ENCODE data around the gene PRKCA. TPM values are rescaled to one million over a fixed set of nuclear protein-coding genes. Genes with fewer than 3 reads are reported as not detected.

Gene PRKCA
- total RNA-seq, 1 experiment from 2014 or later, result 29.5 TPM

DNA sequence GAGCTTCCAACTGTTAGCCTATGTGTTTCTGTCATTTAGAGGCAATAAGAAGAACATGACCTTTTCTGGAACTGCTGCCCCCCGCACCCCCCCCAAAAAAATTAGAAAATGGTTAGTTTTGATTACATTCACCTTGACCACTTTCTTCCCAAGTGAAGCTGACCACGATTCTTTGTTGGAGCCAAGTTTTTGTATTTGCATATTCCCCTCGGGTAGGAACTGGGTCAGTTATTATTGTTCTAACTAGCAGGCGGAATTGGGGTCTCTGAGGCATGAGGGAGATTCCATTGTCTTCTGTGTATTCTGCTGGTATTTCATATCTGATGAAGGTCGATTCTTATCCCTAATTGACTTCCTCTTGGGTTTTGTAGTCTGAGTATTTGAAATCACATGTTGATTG, 231.6 kb downstream of the PRKCA start:
- TF ChIP-seq NR3C1 (CRISPR knock-in tag; conservative IDR thresholded peaks at IDR 0.05; ENCODE audit: low read depth) (no peak), TCF7 (CRISPR knock-in tag; IDR thresholded peaks at IDR 0.05; ENCODE audit: low read depth) (no peak), ATF1 (CRISPR knock-in tag; IDR thresholded peaks at IDR 0.05) (no peak), GTF2I (CRISPR knock-in tag; conservative IDR thresholded peaks at IDR 0.05) (no peak), GABPB1 (CRISPR knock-in tag; IDR thresholded peaks at IDR 0.05) (no peak), ZNF671 (CRISPR knock-in tag; IDR thresholded peaks at IDR 0.05) (no peak)
- TF ChIP-seq, protein P1, sequence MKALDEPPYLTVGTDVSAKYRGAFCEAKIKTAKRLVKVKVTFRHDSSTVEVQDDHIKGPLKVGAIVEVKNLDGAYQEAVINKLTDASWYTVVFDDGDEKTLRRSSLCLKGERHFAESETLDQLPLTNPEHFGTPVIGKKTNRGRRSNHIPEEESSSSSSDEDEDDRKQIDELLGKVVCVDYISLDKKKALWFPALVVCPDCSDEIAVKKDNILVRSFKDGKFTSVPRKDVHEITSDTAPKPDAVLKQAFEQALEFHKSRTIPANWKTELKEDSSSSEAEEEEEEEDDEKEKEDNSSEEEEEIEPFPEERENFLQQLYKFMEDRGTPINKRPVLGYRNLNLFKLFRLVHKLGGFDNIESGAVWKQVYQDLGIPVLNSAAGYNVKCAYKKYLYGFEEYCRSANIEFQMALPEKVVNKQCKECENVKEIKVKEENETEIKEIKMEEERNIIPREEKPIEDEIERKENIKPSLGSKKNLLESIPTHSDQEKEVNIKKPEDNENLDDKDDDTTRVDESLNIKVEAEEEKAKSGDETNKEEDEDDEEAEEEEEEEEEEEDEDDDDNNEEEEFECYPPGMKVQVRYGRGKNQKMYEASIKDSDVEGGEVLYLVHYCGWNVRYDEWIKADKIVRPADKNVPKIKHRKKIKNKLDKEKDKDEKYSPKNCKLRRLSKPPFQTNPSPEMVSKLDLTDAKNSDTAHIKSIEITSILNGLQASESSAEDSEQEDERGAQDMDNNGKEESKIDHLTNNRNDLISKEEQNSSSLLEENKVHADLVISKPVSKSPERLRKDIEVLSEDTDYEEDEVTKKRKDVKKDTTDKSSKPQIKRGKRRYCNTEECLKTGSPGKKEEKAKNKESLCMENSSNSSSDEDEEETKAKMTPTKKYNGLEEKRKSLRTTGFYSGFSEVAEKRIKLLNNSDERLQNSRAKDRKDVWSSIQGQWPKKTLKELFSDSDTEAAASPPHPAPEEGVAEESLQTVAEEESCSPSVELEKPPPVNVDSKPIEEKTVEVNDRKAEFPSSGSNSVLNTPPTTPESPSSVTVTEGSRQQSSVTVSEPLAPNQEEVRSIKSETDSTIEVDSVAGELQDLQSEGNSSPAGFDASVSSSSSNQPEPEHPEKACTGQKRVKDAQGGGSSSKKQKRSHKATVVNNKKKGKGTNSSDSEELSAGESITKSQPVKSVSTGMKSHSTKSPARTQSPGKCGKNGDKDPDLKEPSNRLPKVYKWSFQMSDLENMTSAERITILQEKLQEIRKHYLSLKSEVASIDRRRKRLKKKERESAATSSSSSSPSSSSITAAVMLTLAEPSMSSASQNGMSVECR (CRISPR knock-in tag; IDR thresholded peaks at IDR 0.05; ENCODE audit: borderline replicate concordance), result no peak
- TF ChIP-seq, protein P2, sequence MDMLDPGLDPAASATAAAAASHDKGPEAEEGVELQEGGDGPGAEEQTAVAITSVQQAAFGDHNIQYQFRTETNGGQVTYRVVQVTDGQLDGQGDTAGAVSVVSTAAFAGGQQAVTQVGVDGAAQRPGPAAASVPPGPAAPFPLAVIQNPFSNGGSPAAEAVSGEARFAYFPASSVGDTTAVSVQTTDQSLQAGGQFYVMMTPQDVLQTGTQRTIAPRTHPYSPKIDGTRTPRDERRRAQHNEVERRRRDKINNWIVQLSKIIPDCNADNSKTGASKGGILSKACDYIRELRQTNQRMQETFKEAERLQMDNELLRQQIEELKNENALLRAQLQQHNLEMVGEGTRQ (CRISPR knock-in tag; IDR thresholded peaks at IDR 0.05), result no peak
- TF ChIP-seq, protein P3, sequence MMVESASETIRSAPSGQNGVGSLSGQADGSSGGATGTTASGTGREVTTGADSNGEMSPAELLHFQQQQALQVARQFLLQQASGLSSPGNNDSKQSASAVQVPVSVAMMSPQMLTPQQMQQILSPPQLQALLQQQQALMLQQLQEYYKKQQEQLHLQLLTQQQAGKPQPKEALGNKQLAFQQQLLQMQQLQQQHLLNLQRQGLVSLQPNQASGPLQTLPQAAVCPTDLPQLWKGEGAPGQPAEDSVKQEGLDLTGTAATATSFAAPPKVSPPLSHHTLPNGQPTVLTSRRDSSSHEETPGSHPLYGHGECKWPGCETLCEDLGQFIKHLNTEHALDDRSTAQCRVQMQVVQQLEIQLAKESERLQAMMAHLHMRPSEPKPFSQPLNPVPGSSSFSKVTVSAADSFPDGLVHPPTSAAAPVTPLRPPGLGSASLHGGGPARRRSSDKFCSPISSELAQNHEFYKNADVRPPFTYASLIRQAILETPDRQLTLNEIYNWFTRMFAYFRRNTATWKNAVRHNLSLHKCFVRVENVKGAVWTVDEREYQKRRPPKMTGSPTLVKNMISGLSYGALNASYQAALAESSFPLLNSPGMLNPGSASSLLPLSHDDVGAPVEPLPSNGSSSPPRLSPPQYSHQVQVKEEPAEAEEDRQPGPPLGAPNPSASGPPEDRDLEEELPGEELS (CRISPR knock-in tag; IDR thresholded peaks at IDR 0.05), result no peak
- TF ChIP-seq, protein P4, sequence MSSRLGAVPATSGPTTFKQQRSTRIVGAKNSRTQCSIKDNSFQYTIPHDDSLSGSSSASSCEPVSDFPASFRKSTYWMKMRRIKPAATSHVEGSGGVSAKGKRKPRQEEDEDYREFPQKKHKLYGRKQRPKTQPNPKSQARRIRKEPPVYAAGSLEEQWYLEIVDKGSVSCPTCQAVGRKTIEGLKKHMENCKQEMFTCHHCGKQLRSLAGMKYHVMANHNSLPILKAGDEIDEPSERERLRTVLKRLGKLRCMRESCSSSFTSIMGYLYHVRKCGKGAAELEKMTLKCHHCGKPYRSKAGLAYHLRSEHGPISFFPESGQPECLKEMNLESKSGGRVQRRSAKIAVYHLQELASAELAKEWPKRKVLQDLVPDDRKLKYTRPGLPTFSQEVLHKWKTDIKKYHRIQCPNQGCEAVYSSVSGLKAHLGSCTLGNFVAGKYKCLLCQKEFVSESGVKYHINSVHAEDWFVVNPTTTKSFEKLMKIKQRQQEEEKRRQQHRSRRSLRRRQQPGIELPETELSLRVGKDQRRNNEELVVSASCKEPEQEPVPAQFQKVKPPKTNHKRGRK (CRISPR knock-in tag; IDR thresholded peaks at IDR 0.05; ENCODE audit: borderline replicate concordance), result no peak
- TF ChIP-seq, protein P5, sequence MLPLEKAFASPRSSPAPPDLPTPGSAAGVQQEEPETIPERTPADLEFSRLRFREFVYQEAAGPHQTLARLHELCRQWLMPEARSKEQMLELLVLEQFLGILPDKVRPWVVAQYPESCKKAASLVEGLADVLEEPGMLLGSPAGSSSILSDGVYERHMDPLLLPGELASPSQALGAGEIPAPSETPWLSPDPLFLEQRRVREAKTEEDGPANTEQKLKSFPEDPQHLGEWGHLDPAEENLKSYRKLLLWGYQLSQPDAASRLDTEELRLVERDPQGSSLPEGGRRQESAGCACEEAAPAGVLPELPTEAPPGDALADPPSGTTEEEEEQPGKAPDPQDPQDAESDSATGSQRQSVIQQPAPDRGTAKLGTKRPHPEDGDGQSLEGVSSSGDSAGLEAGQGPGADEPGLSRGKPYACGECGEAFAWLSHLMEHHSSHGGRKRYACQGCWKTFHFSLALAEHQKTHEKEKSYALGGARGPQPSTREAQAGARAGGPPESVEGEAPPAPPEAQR (CRISPR knock-in tag; IDR thresholded peaks at IDR 0.05), result no peak
- TF ChIP-seq, protein P6, sequence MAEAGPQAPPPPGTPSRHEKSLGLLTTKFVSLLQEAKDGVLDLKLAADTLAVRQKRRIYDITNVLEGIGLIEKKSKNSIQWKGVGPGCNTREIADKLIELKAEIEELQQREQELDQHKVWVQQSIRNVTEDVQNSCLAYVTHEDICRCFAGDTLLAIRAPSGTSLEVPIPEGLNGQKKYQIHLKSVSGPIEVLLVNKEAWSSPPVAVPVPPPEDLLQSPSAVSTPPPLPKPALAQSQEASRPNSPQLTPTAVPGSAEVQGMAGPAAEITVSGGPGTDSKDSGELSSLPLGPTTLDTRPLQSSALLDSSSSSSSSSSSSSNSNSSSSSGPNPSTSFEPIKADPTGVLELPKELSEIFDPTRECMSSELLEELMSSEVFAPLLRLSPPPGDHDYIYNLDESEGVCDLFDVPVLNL (CRISPR knock-in tag; IDR thresholded peaks at IDR 0.05; ENCODE audit: borderline replicate concordance, low read depth), result no peak
- TF ChIP-seq, protein P7, sequence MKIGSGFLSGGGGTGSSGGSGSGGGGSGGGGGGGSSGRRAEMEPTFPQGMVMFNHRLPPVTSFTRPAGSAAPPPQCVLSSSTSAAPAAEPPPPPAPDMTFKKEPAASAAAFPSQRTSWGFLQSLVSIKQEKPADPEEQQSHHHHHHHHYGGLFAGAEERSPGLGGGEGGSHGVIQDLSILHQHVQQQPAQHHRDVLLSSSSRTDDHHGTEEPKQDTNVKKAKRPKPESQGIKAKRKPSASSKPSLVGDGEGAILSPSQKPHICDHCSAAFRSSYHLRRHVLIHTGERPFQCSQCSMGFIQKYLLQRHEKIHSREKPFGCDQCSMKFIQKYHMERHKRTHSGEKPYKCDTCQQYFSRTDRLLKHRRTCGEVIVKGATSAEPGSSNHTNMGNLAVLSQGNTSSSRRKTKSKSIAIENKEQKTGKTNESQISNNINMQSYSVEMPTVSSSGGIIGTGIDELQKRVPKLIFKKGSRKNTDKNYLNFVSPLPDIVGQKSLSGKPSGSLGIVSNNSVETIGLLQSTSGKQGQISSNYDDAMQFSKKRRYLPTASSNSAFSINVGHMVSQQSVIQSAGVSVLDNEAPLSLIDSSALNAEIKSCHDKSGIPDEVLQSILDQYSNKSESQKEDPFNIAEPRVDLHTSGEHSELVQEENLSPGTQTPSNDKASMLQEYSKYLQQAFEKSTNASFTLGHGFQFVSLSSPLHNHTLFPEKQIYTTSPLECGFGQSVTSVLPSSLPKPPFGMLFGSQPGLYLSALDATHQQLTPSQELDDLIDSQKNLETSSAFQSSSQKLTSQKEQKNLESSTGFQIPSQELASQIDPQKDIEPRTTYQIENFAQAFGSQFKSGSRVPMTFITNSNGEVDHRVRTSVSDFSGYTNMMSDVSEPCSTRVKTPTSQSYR (CRISPR knock-in tag; IDR thresholded peaks at IDR 0.05), result no peak
- TF ChIP-seq, protein P8, sequence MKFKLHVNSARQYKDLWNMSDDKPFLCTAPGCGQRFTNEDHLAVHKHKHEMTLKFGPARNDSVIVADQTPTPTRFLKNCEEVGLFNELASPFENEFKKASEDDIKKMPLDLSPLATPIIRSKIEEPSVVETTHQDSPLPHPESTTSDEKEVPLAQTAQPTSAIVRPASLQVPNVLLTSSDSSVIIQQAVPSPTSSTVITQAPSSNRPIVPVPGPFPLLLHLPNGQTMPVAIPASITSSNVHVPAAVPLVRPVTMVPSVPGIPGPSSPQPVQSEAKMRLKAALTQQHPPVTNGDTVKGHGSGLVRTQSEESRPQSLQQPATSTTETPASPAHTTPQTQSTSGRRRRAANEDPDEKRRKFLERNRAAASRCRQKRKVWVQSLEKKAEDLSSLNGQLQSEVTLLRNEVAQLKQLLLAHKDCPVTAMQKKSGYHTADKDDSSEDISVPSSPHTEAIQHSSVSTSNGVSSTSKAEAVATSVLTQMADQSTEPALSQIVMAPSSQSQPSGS (CRISPR knock-in tag; IDR thresholded peaks at IDR 0.05; ENCODE audit: borderline replicate concordance, low read depth), result no peak
- TF ChIP-seq, protein P9, sequence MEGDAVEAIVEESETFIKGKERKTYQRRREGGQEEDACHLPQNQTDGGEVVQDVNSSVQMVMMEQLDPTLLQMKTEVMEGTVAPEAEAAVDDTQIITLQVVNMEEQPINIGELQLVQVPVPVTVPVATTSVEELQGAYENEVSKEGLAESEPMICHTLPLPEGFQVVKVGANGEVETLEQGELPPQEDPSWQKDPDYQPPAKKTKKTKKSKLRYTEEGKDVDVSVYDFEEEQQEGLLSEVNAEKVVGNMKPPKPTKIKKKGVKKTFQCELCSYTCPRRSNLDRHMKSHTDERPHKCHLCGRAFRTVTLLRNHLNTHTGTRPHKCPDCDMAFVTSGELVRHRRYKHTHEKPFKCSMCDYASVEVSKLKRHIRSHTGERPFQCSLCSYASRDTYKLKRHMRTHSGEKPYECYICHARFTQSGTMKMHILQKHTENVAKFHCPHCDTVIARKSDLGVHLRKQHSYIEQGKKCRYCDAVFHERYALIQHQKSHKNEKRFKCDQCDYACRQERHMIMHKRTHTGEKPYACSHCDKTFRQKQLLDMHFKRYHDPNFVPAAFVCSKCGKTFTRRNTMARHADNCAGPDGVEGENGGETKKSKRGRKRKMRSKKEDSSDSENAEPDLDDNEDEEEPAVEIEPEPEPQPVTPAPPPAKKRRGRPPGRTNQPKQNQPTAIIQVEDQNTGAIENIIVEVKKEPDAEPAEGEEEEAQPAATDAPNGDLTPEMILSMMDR (IDR thresholded peaks at IDR 0.05), result no peak
- TF ChIP-seq, protein P10, sequence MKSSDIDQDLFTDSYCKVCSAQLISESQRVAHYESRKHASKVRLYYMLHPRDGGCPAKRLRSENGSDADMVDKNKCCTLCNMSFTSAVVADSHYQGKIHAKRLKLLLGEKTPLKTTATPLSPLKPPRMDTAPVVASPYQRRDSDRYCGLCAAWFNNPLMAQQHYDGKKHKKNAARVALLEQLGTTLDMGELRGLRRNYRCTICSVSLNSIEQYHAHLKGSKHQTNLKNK (CRISPR knock-in tag; IDR thresholded peaks at IDR 0.05), result no peak
- Mint-ChIP-seq H3K27ac (peak overlapping the region; percentile 73), H3K4me1 (peaks cover 59% of the 10 kb centered on the region), H3K27me3 (ENCODE audit: low read depth) (no peaks in the 10 kb centered on the region), H3K4me3 (no peak overlapping the region), H3K9me3 (no peaks in the 10 kb centered on the region), H3K36me3 (no peaks in the 10 kb centered on the region)
- ATAC-seq, result no peak
- CTCF ChIA-PET, result interaction anchor here (0.6 kb wide), 1 partner anchor 257 kb away, joined by 3 read pairs; no protein-coding TSS in a partner anchor
- DNase-seq (ENCODE audit: low spot score), result no peak
- POLR2A ChIA-PET, result no interaction called here

All from WTC11 (cell line).